Subcutaneous abdominal adipose tissue (tissue), 5 donors: Measurements from ENCODE around the gene ELFN1.
"Not testable (repeated sequence)": the region's sequence is repeated elsewhere in the genome, so short reads cannot be mapped to it uniquely, and the experiment has no call there.

Experiments
- H3K27ac ChIP-seq: one replicate; pipeline ENCODE4 v1.7.0; 2013; ENCODE audit warnings: low read depth, mild to moderate bottlenecking, inconsistent platforms, low read length, moderate library complexity
- H3K27me3 ChIP-seq, 5 donors: one replicate each; pipeline ENCODE4 v1.7.0; 2013; ENCODE audit warnings: low read length in 5 of 5, inconsistent platforms in 1 of 5; ENCODE audit not compliant: control insufficient read depth in 5 of 5, insufficient read depth in 4 of 5
- H3K36me3 ChIP-seq, 5 donors: one replicate each; pipeline ENCODE4 v1.7.0; 2013; ENCODE audit warnings: low read length in 5 of 5; ENCODE audit not compliant: control insufficient read depth in 5 of 5, insufficient read depth in 5 of 5
- H3K4me1 ChIP-seq, 5 donors: one replicate each; pipeline ENCODE4 v1.7.0; 2013; ENCODE audit warnings: low read length in 5 of 5, mild to moderate bottlenecking in 3 of 5, moderate library complexity in 1 of 5; ENCODE audit not compliant: control insufficient read depth in 5 of 5, insufficient read depth in 5 of 5
- H3K4me3 ChIP-seq, 5 donors: one replicate each; pipeline ENCODE4 v1.7.0; 2013; ENCODE audit warnings: low read length in 5 of 5, low read depth in 1 of 5
- H3K9ac ChIP-seq, 5 donors: one replicate each; pipeline ENCODE4 v1.7.0; 2013; ENCODE audit warnings: low read length in 5 of 5, mild to moderate bottlenecking in 4 of 5, moderate library complexity in 3 of 5
- H3K9me3 ChIP-seq, 5 donors: one replicate each; pipeline ENCODE4 v1.7.0; 2013; ENCODE audit warnings: low read length in 5 of 5; ENCODE audit not compliant: control insufficient read depth in 5 of 5
- donor health status: healthy.
- donor health status: healthy.
- donor health status: healthy.
- donor health status: healthy.
- donor health status: healthy.

ELFN1 gene

DNA sequence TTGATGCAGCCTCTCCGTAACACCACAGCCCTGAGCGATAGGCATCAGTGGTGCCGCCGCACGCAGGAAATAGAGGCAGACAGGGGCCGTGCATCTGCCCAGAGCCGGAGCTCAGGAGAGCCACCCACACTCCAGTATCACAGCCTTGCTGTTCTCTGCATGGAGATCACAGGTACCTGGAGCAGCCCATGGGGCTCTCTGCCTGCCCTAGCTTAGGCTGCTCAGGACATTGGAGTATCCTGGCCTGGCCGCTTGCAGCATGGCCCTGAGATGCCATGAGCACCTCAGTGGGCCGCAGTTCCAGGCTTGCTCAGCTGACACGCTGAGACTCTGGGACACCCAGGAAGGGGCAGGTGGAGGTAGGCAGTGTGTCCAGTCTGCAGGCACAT lies 47.0 kb downstream of the ELFN1 start:
- H3K9me3 ChIP-seq: peaks cover 0 to 9% (median 7%) of the 10 kb centered on the region in 5 donors
- H3K27ac ChIP-seq: no peak overlapping the region
- H3K4me1 ChIP-seq: peaks cover 0 to 30% (median 16%) of the 10 kb centered on the region in 5 donors
- H3K4me3 ChIP-seq: no peak overlapping the region
- peaks cover 0 to 5% (median 0%) of the 10 kb centered on the region in 5 donors for H3K27me3 ChIP-seq
- no peaks in the 10 kb centered on the region for H3K36me3 ChIP-seq
- no peak overlapping the region for H3K9ac ChIP-seq

DNA sequence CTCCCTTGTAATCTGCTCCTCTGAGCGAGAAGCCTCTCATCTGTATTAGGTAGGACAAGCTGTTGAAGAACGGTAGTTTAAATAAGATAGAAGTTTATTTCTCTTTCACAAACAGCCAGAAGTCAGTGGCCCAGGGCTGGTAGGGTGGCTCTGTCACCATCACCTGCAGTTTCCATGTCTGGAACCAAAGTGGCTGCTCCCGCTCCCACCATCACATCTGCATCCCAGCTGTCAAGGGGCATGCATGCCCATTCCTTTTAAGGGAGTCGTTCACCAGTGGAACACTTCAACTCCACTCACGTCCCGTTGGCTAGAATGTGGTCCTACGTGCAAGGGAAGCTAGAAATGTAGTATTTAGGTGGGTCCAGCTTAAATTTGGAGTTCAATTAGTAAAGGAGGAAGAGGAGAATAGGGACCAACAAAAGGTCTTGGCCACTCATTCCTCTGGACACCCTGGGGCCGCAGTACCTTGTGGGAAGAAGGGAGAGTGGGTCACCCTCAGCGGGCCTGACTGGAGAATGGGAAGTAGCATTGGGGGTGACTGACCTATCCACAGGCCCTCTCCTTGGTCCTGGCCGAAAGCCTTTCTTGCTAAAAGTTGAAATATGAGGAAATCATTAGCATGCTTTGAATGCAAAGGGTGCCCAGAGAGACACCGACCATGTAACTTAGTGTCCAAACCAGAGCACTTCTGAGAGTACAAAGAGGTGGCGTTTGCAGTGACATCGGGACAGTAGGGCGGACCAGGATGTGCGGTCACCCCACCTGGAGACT lies 48.0 kb downstream of the ELFN1 start:
- Histone ChIP-seq H3K36me3 (no peaks in the 10 kb centered on the region), H3K9me3 (peaks cover 0 to 9% (median 7%) of the 10 kb centered on the region in 5 donors), H3K9ac (no peak overlapping the region), H3K4me1 (peaks cover 0 to 25% (median 16%) of the 10 kb centered on the region in 5 donors), H3K4me3 (no peak overlapping the region), H3K27ac (no peak overlapping the region), H3K27me3 (peaks cover 0 to 5% (median 0%) of the 10 kb centered on the region in 5 donors)

DNA sequence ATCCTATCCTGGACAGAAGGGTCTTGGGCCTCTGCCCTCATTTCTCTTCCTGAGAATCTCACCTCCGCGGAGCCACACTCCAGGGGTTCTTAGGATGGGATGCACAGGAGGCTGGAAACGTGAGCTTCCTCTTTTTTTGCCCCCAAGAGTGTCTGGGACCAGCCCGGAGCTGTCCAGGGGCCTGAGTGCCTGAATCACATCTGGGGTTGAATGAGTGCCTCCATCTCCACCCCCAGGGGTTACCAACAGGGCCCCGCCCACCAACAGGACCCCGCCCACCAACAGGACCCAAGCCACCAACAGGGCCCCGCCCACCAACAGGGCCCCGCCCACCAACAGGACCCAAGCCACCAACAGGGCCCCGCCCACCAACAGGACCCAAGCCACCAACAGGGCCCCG lies 48.8 kb downstream of the ELFN1 start:
- H3K27me3 ChIP-seq, H3K9ac ChIP-seq, H3K36me3 ChIP-seq, H3K27ac ChIP-seq, H3K9me3 ChIP-seq, H3K4me3 ChIP-seq: not testable (repeated sequence)
- peaks cover 0 to 22% (median 14%) of the 10 kb centered on the region in 5 donors for H3K4me1 ChIP-seq

DNA sequence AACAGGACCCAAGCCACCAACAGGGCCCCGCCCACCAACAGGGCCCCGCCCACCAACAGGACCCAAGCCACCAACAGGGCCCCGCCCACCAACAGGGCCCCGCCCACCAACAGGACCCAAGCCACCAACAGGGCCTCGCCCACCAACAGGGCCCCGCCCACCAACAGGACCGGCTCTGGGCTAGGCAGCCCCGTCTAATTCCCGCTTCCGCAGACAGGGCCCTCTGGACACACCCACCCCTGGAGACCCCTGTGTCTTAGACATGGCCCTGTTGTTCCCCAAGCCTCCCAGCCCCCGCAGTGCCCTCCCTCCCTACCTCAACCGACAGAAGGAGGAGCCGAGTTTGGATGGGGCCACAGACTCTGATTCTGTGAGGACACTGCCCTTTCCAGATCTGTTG lies 49.2 kb downstream of the ELFN1 start:
- not testable (repeated sequence) for H3K27me3 ChIP-seq, H3K27ac ChIP-seq, H3K36me3 ChIP-seq, H3K9ac ChIP-seq, H3K4me3 ChIP-seq, H3K9me3 ChIP-seq
- peaks cover 0 to 22% (median 14%) of the 10 kb centered on the region in 5 donors for H3K4me1 ChIP-seq

DNA sequence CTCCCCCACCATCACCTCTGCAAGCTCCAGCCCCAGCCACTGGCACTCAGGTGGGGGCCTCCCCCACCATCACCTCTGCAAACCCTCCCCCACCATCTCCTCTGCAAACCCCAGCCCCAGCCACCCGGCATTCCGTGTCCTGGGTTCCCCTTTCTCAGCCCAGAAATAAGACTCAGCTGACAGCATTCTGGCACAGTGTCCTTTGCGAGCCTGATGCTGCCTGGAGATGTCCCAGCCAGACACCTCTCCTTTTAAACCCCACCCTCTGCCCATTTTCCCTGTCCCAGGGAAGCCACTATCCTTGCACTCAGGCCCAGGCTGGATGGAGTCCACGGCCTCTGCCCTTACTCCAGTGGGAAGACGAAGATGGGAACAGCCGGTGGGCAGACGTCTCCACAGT lies 49.8 kb downstream of the ELFN1 start:
- H3K27ac ChIP-seq: no peak overlapping the region
- H3K9ac ChIP-seq: no peak overlapping the region
- peaks cover 0 to 4% (median 3%) of the 10 kb centered on the region in 5 donors for H3K9me3 ChIP-seq
- peaks cover 0 to 5% (median 0%) of the 10 kb centered on the region in 5 donors for H3K27me3 ChIP-seq
- peaks cover 0 to 24% (median 14%) of the 10 kb centered on the region in 5 donors for H3K4me1 ChIP-seq
- H3K36me3 ChIP-seq: no peaks in the 10 kb centered on the region
- no peak overlapping the region for H3K4me3 ChIP-seq

DNA sequence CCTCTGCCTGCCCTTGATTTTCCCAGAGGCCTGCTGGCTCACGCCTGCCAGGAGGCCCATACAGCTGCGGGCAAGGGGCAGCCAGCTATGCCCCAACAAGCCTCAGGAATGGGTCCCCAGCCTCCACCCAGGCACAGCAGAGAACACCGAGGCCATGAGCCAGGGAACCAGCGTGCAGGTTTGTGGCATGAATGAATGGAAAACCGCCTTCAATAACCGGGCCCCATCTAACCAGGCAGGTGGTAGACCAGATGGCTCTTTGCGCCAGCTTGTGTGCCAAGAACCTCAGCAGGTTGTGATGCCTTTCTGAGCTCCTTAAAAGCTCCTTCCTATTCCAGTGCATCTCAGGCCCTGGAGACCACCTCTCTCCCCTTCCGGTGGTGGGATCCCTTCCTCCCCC lies 50.2 kb downstream of the ELFN1 start:
- Histone ChIP-seq H3K4me3 (no peak overlapping the region), H3K27ac (no peak overlapping the region), H3K9ac (no peak overlapping the region), H3K9me3 (peaks cover 0 to 4% (median 2%) of the 10 kb centered on the region in 5 donors), H3K27me3 (peaks cover 0 to 5% (median 0%) of the 10 kb centered on the region in 5 donors), H3K36me3 (no peaks in the 10 kb centered on the region), H3K4me1 (peaks cover 0 to 28% (median 17%) of the 10 kb centered on the region in 5 donors)

DNA sequence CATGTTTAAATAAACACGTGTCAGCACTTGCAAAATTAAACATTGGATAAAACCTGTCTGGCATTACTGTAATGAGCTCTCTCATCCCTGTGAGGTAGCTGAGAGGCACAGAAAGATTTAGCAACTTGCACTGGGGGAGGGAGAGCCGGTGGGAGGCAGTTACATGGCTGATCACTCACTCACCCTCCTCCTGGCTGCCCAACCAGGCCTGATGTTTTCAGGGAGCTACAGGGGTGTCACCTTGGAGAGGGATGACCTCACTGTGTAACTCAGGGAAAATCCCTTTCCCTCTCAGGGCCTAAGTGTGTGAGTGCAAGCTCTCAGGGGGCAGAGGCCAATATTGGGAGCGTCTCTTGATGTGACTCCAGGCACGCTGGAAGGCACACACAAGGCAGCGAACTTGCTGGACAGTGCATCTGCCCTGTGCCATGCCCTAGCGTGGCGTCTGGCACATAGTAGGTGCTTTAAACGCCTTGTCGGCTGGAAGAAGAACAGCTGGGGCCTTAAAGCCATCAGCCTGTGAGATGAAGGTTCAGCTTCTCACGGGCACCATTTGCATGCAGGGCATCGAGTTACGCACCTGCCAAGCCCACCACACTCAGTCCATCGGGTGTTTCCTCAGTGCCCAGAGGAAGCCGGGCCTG lies 51.1 kb downstream of the ELFN1 start:
- no peak overlapping the region for H3K27ac ChIP-seq

DNA sequence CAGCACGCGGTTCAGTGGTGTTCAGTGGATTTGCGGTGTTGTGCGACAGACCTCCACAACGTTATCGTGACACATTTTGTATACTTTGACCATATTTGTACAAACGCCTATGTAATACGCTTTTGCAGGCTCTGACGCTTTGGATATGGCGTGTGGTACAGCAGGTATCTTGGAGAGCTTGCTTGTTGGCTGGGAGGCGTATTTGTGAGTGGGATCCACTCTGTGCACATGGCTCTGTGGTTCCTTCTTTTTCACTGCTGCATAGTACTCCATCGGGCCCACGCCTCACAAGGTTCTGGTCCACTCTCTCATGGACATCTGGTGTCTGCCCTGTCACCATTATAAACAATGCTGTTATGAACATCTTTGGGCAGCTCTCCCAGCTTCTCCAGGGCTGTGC lies 53.2 kb downstream of the ELFN1 start:
- Histone ChIP-seq H3K4me1 (peaks cover 0 to 24% (median 7%) of the 10 kb centered on the region in 5 donors), H3K9ac (no peak overlapping the region), H3K9me3 (peaks cover 0 to 5% (median 0%) of the 10 kb centered on the region in 5 donors), H3K27me3 (peaks cover 0 to 3% (median 0%) of the 10 kb centered on the region in 5 donors), H3K4me3 (no peak overlapping the region), H3K27ac (no peak overlapping the region), H3K36me3 (no peaks in the 10 kb centered on the region)

More for the DNA sequence above, 51.1 kb downstream of the ELFN1 start:
- Histone ChIP-seq H3K36me3 (no peaks in the 10 kb centered on the region), H3K9ac (no peak overlapping the region), H3K4me1 (peaks cover 0 to 34% (median 16%) of the 10 kb centered on the region in 5 donors), H3K4me3 (no peak overlapping the region), H3K27me3 (peaks cover 0 to 4% (median 0%) of the 10 kb centered on the region in 5 donors), H3K9me3 (peaks cover 0 to 4% (median 2%) of the 10 kb centered on the region in 5 donors)

DNA sequence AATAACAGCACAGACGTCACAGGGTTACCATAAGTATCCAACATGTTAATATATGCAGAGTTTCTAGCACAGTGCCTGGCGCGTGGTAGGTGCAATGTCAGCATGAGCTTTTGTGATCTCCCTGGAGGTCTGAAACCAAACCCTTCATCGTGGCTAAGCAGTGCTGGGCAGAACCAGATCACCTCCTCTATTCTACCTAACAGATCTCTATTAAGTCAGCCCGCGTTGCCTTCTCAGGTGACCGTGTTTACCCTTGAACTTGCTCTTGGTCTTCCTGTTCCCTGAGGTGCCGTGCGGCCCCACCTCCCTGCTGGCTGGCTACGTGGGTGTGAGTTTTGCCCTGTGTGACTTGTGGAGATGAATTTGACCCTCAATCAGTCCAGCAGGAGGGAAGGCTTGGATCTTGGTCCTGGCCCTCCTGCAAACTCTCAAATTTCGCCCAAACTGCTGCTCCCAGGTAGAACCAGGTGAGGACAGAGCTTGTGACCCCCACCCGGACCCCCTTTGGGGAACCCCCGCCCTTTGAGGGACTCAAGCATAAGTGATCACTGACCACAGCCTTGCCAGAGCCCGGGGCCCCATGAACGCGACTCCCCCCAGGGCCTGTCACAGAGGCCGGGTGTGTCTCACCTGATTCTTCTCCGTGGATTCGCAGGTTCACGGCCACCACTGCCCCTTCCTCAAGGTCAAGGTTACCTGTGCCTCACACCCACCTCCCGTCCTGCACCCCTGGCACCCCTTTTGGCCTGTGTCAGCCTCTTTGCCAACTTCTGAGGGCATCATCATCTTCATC lies 54.2 kb downstream of the ELFN1 start:
- Histone ChIP-seq H3K9ac (no peak overlapping the region), H3K27ac (no peak overlapping the region), H3K9me3 (peaks cover 3 to 16% (median 7%) of the 10 kb centered on the region in 5 donors), H3K36me3 (no peaks in the 10 kb centered on the region), H3K4me1 (peaks cover 0 to 24% (median 7%) of the 10 kb centered on the region in 5 donors), H3K27me3 (peaks cover 0 to 3% (median 0%) of the 10 kb centered on the region in 5 donors), H3K4me3 (no peak overlapping the region)
